DMS153 treated with DMSO at 0.1 percent for 48 hours (cell line): ENCODE data around the gene DPP6.

Experiments used
- DNase-seq: peaks from one replicate; lab custom pipeline; 2025; ENCODE audit not compliant: unreplicated experiment; lab: John Stamatoyannopoulos, UW

DPP6 gene

GRCh38 chr7:154394804-154395203, 342.6 kb downstream of the DPP6 start:
- no peak for DNase-seq

- no peak for DNase-seq
Measured at GRCh38 chr7:154406312-154406711, 354.1 kb downstream of the DPP6 start.

- DNase-seq: no peak
Measured at GRCh38 chr7:154409703-154410311, 357.6 kb downstream of the DPP6 start.

- DNase-seq: no peak
Measured at GRCh38 chr7:154412105-154412504, 359.9 kb downstream of the DPP6 start.

GRCh38 chr7:154415709-154416399, 363.7 kb downstream of the DPP6 start:
- no peak for DNase-seq

GRCh38 chr7:154416714-154417113, 364.5 kb downstream of the DPP6 start:
- no peak for DNase-seq

GRCh38 chr7:154419344-154419743, 367.1 kb downstream of the DPP6 start:
- no peak for DNase-seq

- no peak for DNase-seq
Measured at GRCh38 chr7:154423231-154423630, 371.0 kb downstream of the DPP6 start.

- no peak for DNase-seq
Measured at GRCh38 chr7:154424350-154424749, 372.2 kb downstream of the DPP6 start.

GRCh38 chr7:154425271-154425670, 373.1 kb downstream of the DPP6 start:
- no peak for DNase-seq

- no peak for DNase-seq
Measured at GRCh38 chr7:154426778-154427177, 374.6 kb downstream of the DPP6 start.

- DNase-seq: no peak
Measured at GRCh38 chr7:154427533-154427932, 375.3 kb downstream of the DPP6 start.

GRCh38 chr7:154429666-154430404, 377.6 kb downstream of the DPP6 start:
- no peak for DNase-seq

GRCh38 chr7:154430640-154431039, 378.4 kb downstream of the DPP6 start:
- no peak for DNase-seq

GRCh38 chr7:154431045-154431444, 378.8 kb downstream of the DPP6 start:
- no peak for DNase-seq

GRCh38 chr7:154433632-154434598, 381.7 kb downstream of the DPP6 start:
- no peak for DNase-seq

GRCh38 chr7:154436560-154436959, 384.4 kb downstream of the DPP6 start:
- DNase-seq: no peak

GRCh38 chr7:154437234-154437633, 385.0 kb downstream of the DPP6 start:
- DNase-seq: no peak

GRCh38 chr7:154438571-154439367, 386.6 kb downstream of the DPP6 start:
- no peak for DNase-seq

GRCh38 chr7:154440058-154440457, 387.9 kb downstream of the DPP6 start:
- no peak for DNase-seq
